ENCODE results near the gene H2BK1.

Gene H2BK1

DNA sequence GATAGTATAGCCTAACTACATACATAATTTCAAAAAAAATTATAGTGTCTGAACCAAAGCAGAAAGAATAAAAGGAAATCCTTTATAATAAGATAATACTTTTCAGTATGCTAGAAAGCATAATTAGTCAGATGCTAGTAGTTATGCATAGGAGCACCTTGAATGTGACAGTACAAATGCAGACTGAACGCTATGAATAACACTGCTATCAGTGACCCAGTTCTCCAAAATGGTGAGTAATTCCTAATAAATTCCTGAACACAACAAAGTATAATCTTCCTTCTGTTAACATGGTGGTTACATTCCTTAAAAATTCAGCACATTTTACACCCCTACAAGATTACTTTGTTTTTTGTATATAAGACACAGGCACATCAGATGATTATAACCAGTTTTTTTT lies 20.8 kb upstream of the H2BK1 start:
- DNase-seq = no peak

DNA sequence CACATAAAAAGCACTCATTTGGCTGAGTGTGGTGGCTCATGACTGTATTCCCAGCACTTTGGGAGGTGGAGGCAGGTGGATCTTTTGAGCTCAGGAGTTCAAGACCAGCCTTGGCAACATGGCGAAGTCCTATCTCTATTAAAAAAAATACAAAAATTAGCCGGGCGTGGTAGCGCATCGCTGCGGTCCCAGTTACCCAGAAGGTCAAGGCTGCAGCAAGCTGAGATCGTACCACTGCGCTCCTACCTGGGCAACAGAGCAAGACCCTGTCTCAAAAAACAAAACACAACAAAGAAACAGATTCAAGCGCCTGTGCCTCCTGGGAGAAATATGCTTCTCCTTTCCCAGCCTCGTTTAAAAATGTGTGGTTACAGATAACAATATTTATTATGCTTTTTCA lies 19.0 kb upstream of the H2BK1 start:
- no peak for DNase-seq

DNA sequence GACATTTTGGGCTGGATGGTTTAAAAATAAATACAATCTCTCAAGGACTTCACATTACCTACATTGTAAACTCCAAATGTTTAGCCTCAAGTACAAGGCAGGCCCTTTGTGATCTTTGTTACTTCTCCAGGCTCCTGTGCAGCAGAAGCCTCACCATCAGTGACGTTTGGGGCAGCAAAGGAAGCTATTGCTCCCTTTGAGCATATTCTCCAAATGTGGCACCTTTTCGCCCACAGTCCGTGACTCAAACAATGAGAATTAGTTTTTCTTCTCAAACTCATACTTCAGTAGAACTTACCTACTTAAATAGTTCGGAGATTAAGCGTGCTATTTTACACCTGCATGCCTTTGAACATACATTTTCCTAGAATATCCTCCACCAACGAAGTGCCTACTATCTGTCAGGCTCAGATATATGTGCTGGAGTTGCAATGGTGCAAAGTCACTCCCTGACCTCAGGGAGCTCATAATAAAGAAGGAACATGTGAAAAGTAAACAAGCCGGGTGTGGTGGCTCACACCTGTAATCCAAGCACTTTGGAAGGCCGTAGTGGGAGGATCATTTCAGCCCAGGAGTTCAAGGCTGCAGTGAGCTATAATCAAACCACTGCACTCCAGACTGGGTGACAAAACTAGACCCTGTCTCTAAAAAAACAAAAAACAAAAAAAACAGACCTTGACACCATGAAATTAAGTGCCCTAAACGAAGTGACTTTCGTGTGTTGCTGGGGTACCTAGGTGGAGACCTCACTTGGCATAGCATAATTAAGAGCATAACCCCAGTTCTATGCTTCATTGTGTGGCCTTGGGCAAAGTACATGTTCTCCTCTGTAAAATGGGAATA lies 18.0 kb upstream of the H2BK1 start:
- DNase-seq = no peak

DNA sequence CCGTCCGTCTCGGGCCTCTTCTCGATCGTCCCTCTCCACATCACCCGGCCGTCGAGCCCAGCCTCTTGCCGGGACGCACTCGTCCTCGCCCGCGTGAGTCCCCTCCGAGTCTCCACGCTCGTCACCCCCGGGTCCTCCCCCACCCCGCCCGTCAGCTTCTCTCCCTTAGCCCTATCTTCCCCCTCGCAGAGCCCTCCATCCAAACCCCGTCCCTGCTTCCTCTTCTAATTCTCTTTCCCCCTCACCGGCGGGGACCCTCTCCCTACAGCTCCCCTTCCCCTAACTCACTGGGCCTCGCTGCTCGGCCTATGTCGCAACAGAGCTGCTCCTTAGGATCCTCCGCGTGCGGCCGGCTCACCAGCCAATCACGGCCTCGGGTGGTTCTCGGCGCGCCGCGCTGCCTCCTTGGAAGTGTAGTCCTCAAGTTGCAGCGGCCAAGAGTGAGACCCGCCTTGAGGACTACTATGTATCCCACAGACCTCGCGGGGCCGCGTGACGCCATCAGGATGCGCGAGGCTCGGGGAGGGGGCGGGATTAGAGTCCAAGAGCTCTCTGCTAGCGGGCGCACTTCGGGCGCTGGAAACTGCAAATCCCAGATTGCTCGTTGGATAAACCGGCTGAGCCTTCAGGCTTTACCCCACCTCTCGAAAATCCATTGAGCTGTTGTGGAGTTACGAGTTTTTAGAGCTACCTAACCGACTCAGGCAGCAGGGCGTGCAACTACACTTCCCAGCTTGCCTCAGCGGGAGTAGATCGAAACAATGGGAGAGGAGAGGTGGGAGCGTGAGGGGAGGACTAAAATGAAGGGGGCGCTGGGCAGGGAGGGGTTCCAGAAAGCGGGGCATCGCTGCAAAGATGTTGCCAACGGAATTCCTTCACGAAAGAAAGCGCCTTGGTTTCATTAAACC lies 16.8 kb upstream of the H2BK1 start, which contains the start of gene ABCF2:
Gene ABCF2 (minus strand): TSS at position 331 of the 908 bp plus-strand sequence. CDS start 747 bp downstream, outside the sequence.
- peak; percentile 99 for DNase-seq

DNA sequence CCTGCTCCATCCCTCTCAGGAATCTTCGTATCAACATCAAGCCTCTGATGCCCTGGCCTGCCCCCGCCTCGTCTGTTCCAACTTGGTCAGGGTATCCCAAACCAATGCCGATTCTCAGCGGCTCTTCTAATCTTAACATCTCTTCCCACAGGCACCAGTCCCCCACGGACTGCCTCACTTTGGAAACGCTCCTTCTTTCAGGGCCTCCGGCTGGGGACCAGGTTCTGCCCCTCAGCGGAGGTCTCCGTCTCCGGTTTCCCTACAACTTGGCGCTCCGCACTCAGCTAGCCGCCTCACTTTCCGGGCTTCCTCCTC lies 16.2 kb upstream of the H2BK1 start:
- no peak for DNase-seq

DNA sequence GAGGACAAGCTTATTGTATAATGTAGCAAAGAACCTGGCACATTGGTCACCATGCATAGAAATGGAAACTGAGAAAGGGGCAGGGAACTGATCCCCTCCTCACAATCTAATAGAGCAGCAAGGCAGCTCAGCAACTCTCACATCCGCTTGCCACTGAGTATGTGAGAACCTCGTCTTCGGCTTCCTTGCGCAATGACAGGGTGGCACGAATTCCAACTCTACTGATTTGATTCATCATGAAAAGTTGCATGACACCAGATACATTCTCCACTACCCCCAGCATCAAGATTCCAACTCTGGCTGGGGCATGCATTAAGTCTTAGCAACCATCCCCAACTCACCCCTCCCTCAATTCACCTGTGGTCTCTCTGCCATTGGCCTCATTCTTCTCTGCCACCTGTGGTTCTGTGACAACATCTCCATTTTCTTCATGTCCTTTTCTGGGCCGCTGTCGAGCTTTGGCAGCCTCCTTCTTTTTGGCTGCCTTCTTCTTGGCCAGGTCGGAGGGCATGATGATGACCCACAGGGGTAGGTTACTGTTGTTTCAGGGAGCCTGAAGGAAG lies 15.7 kb upstream of the H2BK1 start:
- DNase-seq = no peak

DNA sequence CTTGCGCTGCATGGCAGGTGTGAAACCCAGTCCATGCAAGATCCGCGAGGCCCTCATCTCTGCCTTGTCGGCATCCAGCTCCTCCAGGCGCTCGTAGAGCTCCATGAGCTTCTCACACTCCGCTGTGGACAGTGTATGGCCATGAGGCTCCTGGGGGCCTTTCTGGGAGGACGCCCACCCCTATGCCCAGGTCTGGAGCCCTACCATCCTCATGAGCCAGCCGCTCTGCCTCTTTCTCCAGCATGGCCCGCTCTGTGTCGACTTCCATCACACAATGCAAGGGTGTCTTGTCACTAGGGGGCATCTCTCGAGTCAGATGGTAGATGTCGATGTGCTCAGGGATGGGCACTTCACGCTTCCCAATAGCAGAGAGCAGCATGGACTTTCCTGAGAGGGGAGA lies 13.4 kb upstream of the H2BK1 start:
- no peak for DNase-seq

DNA sequence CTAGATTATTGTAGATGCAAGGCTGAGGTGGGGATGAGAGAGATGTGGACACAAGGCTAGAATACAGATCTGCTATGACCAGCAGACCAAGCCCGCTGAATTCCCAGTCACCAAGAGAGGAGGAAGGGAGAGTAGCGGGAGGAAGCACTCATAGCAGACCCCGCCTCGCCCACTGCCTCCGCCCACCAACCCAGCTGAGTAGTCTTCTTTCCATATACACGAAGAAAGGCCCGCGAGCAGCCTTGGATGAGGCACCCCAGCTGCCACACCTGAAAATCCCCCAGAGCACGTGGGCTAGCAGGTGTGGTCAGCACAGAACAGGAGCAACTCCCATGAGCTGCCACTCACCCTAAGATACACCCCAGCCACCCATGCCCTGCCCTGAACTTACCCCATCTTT lies 7.9 kb upstream of the H2BK1 start:
- no peak for DNase-seq

DNA sequence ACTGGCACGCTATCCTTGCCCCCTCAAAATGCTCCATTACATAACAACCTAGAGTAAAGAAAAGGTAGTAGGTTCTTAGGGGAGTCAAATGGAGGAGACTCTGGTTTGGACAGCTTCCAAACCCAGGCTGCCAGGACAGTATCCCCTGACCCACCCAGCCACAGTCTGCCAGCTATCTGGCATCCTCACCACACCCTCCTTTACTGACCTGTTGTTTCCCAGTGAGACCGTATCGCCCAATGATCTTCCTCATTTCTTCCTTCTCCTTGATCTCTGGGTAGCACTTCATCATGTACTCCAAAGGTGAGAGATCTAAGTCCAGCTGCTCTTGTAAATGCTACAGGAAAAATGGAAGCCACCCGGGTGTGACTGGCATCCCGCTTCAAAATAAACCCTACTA lies 5.1 kb upstream of the H2BK1 start:
- no peak for DNase-seq

DNA sequence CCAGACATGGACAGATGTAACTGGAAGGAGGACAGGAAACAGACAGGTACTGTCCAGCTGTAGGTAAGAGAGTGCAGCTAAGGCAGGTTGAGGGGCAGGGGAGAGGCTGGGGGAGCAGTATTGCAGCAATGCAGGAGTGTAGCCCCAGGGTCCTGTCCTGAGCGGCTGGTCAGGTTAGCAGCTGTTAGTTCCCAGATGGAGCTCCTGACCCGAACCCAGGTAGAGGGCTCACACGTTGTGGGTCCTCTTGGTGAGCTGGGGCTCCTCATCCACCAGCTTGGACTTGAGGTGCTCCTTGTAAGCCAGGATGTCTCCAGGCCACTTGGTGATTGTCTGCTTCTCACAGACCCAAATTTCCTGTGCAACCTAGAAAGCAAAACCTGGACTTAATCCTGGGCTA lies 3.5 kb upstream of the H2BK1 start:
- no peak for DNase-seq

DNA sequence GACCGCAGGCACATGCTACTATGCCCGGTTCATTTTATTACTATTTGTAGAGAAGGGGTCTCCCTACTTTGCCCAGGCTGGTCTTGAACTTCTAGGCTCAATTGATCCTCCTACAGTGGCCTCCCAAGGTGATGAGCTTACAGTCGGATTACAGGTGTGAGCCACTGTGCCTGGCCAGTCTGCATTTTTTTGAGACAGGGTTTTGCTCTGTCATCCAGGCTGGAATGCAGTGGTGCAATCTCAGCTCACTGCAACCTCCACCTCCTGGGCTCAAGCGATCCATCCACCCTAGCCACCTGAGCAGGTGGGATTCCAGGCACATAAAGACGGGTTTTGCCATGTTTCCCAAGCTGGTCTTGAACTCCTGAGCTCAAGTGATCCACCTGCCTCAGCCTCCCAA lies 2.3 kb upstream of the H2BK1 start:
- DNase-seq = no peak

DNA sequence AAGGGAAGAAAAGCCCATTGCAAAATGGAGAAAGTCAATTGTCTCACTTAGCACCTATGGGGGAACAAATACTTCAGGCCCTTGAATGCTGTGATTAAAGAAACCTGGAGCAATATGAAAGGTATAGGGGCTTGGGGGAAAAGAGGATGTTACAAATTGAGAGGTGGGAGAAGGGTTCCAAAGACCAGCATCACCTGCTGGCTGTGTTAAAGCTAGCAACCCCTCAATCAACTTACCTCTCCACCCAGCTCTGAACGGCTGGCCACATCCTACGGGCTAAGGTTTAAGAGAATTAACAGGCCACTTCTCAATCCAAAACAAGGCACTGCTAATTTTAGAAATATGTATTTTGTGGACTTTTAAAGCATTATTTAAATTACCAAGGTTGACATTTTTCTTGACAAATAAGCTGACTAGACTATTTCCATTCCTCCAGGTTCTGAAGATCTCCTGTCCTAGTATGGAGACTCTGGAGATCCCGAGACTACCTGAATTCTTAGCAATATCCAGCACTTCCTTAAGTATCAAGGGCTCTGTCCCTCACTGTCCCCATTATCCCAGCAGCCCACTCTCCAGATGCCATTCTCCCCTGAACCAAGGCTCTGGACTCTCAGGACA lies 976 bp upstream of the H2BK1 start:
- no peak for DNase-seq

DNA sequence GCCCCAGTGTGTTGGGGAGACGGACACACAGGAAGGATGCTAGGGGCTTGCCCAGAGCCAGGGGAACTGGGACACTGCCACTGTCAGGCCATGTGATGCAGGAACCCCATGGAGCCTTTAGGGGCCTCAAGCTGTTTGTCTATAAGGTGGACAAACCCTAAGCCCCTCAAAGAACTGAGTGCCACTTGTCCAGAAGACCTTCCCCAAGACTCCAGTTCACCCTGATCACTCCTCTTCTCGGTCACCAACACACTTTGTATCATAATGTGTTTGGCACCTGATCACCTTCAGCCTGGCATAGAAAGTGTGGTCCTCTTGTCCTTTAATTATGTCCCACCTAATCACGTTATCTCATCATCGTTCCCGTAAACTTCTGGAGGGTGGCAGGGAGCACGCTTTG lies 700 bp downstream of the H2BK1 start:
- no peak for DNase-seq

DNA sequence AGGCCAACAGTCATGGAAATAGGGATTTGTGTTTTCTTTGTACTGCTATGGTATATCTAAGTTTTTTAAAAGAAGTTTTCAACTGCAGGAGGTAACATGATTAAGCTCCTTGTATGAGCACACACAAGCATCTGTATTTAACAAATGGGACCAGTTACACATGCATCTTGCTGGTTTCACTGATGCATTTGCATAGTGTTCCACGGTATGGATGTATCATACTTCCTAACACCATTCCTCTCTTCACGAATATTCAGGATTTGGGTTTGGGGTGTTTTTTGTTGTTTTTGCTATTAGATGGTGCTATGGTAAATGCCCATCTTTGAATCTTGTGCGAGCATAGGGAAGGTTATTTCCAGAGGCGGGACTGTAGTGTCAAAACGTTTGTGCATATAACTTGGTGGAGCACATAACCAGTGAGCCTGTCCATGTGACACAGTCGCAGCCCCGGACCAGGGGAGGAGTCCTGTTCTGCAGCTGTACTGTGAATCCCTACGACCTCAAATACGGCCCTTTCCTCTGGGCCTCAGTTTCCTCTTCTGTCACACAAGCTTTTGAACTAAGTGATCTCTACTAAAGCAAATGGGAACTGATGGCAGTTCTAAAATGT lies 1.9 kb downstream of the H2BK1 start:
- DNase-seq = no peak

DNA sequence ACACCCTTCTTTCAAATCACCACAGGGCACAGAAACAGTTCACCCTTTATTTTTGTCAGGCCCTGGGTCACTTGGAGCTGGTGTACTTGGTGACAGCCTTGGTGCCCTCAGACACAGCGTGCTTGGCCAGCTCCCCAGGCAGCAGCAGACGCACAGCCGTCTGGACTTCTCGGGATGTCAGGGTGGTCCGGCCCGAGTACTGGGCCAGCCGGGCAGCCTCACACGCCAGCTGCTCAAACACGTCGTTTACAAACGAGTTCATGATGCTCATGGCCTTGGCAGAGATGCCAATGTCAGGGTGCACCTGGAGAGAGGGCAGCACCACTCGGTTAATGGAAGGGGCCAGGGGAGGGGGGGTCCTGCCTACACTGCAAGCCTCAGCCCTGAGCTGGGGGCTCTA lies 2.5 kb downstream of the H2BK1 start:
- no peak for DNase-seq

DNA sequence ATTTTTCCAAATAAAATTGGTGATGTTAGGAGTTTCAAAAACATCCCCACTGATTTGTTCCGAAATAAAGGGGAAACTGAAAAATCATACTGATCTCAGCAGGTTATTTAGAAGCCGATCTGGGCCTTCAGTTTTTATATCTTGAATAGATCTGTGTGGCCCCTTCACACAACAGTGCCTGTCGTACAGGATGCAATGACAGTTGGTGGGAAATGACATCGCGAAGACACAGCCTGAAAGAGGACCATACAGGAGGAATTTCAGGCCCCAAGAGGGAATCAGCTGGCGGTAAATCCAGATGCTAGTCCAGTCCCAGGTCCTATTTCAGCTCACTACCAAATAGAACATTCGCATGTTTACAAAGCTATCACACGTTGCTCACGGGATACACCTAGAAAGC lies 3.0 kb downstream of the H2BK1 start:
- no peak for DNase-seq

DNA sequence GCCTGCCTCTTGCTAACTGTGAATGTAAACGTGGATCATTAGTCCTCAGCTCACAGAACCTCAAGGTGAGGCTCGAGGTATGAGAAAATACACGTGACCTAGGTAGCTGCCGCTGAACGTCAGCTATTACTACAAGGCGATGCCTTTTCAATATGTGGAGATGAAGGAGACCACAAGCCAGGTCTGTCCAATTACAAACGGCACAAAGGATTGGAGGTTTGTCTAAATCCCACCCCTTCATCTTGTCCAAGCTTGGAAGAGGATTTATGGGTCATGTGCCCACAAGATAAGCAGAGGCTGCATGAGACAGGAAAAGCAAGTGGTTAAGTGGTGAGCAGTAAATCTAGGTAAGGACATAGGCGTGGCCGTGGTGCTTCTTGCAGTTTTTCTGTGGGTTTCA lies 3.4 kb downstream of the H2BK1 start:
- DNase-seq = peak; percentile 90

DNA sequence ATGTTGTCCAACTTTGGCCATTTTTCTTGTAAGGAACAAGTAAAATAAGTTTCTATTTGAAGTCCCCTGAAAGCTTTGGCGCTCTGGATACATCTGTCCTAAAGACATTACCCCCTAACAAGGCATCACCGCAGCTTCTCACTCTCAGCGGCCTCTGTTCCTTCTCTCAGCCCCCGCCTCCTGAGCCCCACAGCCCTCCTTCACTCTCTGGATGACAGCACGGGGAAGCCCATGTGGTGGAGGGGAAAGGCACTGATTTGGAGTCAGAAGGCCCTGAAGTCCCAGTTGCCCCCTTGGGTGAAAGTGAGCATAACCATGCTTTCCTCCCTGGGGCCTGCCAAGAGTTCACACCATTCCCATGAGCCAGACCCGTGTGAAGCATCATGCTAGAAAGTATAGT lies 4.6 kb downstream of the H2BK1 start:
- no peak for DNase-seq

DNA sequence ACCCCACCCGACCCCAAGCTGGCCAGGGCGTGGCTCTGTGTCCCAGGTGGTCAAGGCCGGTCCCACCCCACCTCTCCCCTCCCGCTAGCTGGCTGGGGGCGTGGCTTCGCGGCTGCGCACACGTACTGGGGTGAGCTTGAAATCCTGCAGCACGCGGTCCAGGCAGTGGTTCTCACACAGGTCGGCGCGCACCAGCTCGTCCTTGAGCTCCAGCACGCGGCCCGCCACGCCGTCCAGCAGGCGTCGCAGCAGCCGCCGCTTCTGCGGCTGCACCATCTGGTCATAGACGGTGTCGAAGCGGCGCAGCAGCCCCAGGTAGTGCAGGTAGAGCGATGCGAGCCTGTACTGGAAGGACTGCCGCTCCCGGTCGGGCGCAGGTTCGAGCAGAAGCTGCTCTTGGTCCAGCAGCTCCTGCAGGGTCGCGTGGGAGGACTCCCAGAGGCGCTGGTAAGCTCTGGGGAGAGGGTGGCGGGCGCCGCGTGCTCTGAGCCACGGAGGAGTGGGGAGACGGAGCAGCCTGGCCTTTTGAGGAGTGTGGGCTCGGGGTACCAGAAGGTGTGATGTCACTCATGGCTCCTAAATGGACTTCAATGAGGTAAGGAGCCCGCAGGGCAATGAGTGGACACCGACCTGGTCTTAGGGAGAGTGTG lies 5.8 kb downstream of the H2BK1 start:
- DNase-seq = no peak

DNA sequence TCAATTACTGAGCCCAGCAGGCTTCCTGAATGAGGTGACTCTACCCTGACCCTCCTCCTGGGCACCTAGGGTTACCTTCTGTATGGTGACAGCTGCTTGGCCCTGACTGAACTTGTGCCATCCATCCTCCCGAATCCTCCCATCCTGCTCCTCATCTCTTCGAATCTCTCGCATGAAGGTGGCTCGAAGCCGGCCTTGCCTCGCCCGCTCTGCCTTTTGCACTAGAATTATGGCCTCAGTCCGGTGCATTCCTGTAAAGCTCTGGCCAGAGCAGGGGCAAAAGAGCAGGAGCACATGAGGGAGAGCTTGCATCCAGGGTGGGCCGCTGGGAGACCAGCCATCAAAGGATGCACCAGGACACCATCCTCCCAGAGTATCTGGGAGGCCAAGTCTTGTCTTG lies 7.5 kb downstream of the H2BK1 start:
- no peak for DNase-seq

DNA sequence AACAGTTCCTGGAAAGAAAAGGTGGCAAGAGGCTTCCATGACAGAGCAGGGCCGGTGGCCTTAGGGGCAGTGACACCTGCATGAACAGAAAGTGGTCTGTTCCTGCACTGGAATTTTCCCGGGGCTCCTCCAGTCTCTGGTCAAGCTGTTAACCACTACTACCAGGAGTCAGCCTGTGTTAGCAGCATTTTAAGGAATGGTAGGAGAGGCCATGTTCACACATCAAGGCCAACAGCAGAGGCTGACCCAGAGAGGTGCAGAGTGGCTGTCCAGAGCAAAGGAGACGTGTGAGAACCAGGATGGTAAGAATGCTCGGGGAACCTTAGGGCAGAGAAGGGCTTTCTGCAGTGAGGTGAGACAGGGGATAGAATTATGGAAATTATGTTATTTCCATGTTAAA lies 8.5 kb downstream of the H2BK1 start:
- no peak for DNase-seq

DNA sequence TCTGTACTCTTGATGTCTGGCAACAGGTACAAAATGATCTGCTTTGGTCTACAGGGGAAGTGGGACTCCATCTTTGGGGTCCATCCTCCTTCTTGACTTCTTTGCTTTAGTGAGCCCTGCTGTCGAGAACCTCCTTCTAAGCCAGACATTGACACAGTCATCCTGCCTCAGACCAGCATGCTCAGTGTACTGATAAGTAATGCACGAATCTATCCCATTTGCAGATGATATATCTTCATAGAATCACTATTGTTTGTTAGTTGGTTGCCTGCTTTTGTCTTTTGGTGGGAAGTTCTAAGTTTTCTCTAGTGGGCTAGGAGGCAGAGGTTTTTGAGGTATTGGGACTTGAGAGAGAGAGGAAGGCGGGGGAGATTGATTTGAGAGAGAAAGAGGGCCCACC lies 8.9 kb downstream of the H2BK1 start:
- DNase-seq = no peak

Measured in hematopoietic multipotent progenitor cell treated with erythropoietin and hydrocortisone succinate and interleukin-3 and kit ligand, for 4 days (in vitro differentiated cells).